ENCODE results near the gene RAD51B.
"Not testable (repeated sequence)": the region's sequence is repeated elsewhere in the genome, so short reads cannot be mapped to it uniquely, and the experiment has no call there.

Gene RAD51B

DNA sequence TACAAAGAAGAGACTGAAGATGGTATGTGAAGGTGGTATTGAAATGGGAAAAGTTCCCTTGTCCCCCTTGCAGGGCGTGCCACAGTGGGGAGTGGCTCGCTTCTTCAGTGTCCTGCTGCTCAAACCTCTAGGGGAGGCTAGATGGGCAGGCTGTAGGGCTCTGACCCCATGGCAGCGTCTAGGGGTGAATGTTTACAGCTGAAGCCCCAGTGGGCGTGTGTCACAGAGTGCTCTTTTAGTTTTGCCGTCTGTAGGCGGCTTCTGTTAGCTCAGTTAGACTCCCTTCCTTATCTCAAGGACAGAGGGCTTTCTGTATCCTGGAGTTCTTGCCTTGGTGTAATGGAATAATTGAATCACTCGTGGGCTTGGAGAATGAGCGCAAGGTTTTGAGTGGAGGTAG lies 266.2 kb downstream of the RAD51B start:
- no peak for DNase-seq

- DNase-seq: no peak
These were observed 268.9 kb downstream of the RAD51B start for GRCh38 chr14:68088451-68088854.

DNA sequence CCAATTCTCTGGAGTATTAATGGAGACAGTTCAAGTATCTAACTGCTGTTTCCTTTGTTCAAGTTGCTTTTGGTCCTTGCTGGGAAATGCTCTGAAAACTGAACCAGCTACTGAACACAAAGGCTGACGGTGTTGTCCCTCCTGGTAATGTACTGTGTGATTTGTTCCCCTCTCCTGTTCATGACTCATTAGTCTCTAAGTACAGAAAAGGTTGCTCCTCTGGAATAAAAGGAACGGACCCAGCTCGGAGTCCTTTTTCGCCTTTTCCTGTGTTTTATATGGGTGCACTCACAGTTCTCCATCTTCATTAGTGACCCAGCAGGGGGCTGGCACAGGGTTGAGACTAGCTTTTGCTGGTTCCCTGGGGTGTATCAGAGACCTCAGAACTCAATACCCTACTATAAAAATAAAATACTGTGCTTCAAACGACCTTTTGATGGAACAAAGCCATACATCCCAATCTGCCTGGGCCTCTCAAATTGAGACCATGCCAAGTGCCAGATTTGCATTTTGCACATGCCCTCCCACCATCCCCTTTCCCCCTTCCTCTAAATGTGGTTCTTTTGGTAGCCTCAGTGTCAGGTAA lies 269.7 kb downstream of the RAD51B start:
- no peak for DNase-seq

- peak; percentile 25 for DNase-seq
These were observed 274.6 kb downstream of the RAD51B start for GRCh38 chr14:68094158-68094557.

DNA sequence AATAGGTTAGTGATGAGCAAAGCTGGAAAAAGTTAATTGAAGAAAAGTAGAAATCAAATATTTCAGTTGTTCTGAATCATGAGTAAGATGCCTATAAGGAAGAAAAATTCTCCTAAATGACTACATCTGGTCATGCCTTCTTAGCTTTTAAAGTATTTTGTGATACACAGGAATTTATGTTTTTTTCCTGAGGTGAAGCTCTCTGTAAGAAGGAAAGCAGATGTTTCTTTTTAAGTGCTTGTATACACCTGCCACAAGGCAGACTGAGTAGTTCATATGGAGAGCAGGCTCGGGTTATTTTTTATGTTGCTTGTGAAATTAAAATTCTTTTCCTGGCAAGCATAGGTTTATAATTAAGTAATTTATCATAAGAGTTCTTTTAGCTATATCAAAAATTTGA lies 275.2 kb downstream of the RAD51B start:
- no peak for DNase-seq

- DNase-seq: no peak
These were observed 278.1 kb downstream of the RAD51B start for GRCh38 chr14:68097727-68098126.

DNA sequence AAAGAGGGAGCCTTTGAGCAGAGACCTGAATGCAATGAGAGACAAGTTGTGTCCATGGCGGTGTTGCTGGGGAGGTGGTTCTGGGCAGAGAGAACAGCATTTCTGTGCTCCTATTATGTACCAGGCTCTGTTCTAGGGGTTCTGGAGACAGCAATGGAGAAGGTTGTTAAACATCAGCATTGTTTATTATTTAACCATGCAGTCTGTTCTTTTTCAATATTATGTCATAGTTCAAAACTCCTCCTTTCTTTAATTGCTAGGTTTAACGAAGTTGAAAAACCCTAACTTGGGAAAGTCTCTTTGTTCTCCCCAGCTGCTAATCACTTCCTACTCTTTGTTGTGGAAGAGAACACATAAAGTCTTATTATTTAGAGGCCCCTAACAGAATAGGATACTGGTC lies 279.3 kb downstream of the RAD51B start:
- no peak for DNase-seq

GRCh38 chr14:68099495-68100045 lies 280.0 kb downstream of the RAD51B start:
- no peak for DNase-seq

GRCh38 chr14:68101715-68102301 lies 282.2 kb downstream of the RAD51B start:
- not testable (repeated sequence) for DNase-seq

DNA sequence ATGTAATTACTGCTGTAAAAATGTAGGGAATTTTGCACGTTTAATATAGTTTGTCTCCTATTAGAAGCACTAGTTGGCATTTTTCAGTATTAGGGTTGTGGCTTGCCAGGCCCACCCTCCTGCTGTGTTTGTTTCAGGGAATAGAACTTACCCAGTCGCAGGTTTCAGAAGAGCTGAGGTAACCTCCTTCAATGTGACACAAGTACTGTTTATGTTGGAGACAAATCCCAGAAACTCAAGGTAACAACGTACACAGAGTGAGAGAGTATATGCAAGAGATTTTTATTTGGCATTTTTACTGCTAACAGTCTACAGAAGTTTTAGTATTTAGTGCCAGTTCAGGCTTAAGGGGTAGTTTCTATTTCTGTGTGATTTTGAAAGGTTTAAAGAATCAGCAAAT lies 284.3 kb downstream of the RAD51B start:
- no peak for DNase-seq

DNA sequence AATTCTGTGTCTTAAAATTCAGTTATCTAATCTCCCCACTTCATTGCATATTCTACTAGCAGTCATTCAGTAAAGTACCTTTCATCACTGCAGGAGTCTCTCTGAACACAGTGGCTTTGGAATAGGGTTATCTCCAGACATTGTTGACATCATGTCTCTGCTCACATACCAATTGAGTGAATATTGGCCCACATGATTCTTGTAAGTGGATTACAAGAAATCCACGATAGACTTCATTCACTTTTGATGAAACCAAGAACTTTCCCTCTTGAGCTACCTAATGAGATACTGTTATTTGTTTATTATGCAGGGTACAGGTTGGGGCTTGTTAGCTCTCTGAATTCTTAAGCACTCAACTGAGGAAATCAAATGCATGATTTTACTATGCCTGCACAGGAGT lies 284.9 kb downstream of the RAD51B start:
- peak; percentile 81 for DNase-seq

- no peak for DNase-seq
These were observed 286.2 kb downstream of the RAD51B start for GRCh38 chr14:68105816-68106215.

DNA sequence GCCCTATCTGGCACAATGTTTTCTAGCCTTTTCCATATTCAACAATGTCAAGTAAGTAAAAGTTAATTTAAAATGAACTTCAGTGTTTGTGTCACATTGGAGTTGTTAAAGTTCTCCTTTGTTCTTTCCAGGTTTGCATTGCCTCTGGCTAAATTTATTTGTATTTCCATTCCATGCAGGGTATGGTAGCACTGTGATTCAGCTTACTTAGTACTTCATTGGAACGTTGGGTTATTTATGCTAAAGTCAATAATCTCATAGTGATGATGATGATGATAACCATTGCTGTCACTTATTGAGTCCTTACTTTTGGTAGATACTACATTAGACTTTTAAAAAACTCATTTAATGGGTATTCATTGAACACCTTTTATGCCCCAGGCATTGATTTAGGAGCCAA lies 286.9 kb downstream of the RAD51B start:
- no peak for DNase-seq

DNA sequence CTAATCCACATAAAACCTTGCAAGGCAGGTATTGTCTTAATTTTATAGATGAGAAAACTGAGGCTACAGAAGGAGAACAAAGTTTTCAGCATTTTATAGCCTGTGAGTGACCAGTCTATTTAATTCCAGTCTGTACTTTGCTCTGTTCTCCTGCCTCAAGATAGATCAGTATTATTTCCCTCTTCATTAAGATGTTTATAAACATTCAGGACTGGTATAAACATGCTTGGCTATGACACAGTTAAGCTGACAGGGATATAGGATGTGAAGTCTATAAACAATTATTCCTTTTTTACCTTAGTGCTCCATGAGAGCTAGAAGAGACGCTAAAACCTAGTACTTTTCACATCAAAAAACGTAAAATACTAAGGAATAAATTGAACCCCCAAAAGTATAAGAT lies 287.3 kb downstream of the RAD51B start:
- no peak for DNase-seq

DNA sequence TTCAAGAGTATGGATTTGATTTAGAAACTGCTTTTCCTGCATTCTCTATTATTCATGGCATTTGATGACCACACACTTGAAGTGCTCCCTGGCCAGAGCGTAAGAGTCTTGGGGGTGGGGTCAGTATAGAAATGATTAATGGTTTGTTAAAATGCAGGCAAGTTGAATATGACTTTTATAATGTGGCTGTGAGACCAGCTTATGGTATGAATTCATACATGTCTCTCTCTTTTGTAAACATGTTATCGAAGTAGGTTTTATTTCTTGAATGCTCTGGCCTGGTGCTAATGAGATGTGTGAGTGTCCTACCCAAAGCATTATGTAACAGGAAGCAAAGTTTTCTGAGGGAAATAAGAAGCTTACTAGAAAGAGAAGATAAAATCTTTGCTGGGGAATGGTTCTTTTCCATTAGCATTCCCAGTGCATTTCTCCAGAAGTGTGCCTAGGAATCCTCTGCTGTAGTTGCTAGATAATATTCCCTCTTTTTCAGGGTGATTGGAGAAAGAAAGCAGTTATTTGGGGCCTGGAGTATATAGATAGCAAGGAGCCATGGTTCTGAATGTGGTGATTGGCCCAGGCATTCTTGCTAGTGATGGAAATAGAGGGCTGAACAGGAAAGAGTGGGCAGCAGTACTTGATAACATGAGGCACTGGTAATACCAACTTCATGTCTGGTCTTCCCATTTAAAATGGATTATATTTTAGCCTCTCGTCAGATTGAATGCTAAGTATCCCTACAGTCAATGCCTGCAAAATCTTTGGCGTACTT lies 289.7 kb downstream of the RAD51B start:
- DNase-seq: peak; percentile 60

DNA sequence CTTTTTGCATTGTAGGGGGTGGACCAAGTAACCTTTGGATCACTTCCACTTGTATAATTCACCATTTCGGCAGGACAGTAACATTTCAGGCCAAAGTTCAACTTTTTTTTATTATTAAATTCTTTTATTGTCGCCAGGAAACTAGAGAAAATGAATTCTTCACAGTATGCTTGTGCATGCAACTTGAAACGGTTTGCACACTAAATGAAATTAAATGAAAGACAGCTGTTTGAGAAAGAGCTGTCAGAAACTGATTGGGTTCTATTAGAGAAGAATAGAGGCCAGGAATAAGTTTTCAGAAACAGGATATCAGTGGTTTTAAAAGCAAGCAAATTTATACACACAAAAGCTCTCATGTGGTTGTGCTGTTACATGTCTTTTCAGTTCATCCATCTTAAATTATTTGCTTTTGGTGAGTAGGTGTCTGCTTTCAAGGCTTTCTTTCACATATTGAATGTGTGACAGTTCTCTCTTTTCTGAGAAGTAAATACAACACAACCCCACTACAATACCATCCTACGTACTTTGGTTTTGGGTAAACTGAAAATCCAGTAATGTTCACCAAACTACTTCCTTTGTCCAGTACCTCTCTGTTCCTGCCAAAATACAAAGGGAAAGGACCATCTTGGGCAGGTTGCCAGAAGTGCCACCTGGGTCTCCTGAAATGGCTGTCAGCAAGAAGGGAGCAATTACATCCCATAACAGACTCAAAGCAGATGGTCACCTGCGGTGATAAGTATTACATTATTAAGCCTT lies 291.7 kb downstream of the RAD51B start:
- DNase-seq: no peak

DNA sequence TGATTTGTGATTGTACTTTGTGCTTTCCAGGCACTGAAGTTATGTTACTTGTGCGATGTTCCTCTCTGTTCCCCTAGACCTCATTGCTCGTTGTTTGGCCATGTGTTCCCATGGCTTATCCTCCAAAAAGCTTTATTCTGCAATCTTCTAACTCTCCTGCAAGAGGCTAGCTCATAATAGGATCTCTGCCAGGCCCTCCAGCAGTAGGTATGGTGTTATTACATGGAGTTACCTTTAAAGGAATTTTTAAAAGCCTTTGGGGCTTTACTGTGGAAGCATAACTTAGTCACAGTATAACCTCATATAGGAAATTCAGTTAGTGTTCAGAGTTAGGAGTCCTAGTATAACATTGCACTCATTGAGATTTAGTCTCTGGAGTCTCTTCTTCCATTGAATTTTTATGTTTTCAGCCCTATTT lies 292.3 kb downstream of the RAD51B start:
- DNase-seq: no peak

DNA sequence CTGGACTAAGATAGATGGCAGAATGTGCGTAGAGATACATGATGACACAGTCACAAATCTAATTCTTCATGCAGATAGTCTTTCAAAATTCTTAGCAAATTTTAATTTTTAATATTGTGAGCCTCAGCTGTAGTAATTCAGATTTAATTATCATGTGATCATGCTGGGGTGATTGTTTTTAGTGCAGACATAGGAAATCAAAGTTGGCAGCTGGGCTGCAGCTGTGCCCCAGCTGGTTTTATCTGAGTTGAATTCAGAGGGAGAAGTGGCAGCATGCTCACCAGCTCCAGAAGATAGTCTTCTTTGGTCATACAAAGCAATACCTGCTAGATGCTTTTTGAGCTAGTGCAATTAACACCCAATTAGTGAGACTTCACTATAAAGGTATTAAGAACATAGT lies 292.9 kb downstream of the RAD51B start:
- no peak for DNase-seq

DNA sequence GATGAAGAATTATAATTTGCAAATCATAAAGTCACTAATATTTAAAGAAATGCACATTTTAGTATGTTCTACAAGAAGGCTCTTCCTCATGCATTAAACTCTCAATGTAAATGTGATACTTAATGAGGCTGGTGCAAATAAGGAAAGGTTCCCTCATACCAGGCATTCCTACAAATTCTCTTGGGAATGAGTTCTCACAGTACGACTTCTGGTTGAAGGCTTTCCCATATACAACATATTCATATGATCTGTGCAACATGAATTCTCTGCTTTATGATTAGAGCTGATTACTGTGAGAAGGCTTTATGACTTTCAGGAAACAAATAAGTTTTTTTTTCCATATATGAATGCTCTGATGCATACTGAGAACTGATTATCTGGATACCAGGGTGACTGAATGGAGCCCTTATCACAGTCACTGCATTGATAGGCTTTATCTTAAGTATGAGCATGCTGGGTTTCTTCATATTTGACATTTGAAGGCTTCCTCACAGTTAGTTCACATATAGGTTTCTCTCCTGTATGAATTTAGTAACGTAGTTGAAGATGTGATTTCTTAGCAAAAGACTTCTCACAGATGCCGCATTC lies 293.9 kb downstream of the RAD51B start:
- DNase-seq: no peak

DNA sequence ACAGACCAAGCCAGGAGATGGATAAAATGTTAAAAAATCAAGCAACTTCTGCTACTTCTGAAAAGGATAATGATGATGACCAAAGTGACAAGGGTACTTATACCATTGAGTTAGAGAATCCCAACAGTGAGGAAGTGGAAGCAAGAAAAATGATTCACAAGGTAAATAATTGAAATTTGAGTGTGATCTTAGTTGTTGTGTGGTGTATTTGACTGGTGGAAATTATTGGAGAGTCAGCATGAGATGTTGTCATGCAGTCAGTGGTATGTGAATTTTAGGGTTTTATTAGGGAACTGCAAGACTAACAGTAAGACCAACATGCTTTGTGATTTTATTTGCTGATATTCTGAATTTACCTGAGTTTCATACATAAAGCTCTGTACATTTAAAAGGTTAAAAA lies 296.4 kb downstream of the RAD51B start:
- not testable (repeated sequence) for DNase-seq

- DNase-seq: no peak
These were observed 303.1 kb downstream of the RAD51B start for GRCh38 chr14:68122651-68123050.

DNA sequence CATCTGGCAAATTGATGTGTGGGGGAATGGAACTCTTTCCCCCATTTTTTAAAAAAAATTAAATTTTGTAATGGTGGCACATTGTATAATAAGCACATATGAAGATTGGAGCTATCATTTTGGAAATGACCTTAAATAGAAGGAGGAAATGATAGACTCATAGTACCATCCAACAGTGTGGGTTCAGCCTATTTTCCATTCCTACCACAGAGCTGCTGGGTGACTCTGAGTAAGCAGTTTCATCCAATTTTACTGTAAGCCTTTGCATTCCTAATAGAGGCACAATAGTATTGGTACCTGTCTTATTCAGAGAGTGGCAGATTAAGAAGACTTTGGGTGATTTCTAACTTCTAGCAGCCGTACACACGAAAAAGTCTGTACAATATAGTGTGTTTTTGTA lies 304.5 kb downstream of the RAD51B start:
- DNase-seq: no peak
